Activated CD4-positive, alpha-beta T cell treated with anti-CD3 and anti-CD28 coated beads for 4 hours (primary cell): ENCODE measurements around the gene RANBP10.
"Not testable (repeated sequence)": the region's sequence is repeated elsewhere in the genome, so short reads cannot be mapped to it uniquely, and the experiment has no call there.

Experiments used
- DNase-seq, 2 donors: peaks; one replicate each; pipeline ENCODE4 v3.0.0-alpha.2; 2020

Gene RANBP10

GRCh38 chr16:67806428-67807147 lies at the start of gene RANBP10, which contains the start of gene TSNAXIP1:
Gene RANBP10 (minus strand): TSS chr16:67806560. CDS start chr16:67806536, 24 bp downstream.
Gene TSNAXIP1 (plus strand): TSS chr16:67806889. CDS start chr16:67807150, 261 bp downstream.
- peak; percentile 94 to 96 for DNase-seq

- no peak for DNase-seq
Observed at GRCh38 chr16:67855789-67856188, 49.4 kb upstream of the RANBP10 start.

GRCh38 chr16:67853670-67854069 lies 47.3 kb upstream of the RANBP10 start:
- DNase-seq = no peak

GRCh38 chr16:67848118-67848517 lies 41.8 kb upstream of the RANBP10 start:
- DNase-seq = no peak

GRCh38 chr16:67847064-67847861 lies 40.9 kb upstream of the RANBP10 start, which contains the start of gene CENPT:
Gene CENPT (minus strand): TSS chr16:67847693. CDS start chr16:67833859, 13,834 bp downstream.
- DNase-seq = peak; percentile 7 to 15

GRCh38 chr16:67846320-67847063 lies 40.1 kb upstream of the RANBP10 start, which contains the start of gene NUTF2:
Gene NUTF2 (plus strand): TSS chr16:67846933. CDS start chr16:67865131, 18,198 bp downstream.
- peak; percentile 94 to 95 for DNase-seq

- DNase-seq = no peak
Observed at GRCh38 chr16:67846063-67846319, 39.6 kb upstream of the RANBP10 start.

GRCh38 chr16:67845291-67846062 lies 39.1 kb upstream of the RANBP10 start:
- no peak for DNase-seq

GRCh38 chr16:67844497-67844896 lies 38.1 kb upstream of the RANBP10 start:
- DNase-seq = no peak

- DNase-seq = no peak
Observed at GRCh38 chr16:67843343-67843765, 37.0 kb upstream of the RANBP10 start.

GRCh38 chr16:67842509-67843342 lies 36.4 kb upstream of the RANBP10 start:
- DNase-seq = peak; percentile 39 to 52

GRCh38 chr16:67841816-67842508 lies 35.6 kb upstream of the RANBP10 start, which contains the start of gene THAP11:
Gene THAP11 (plus strand): TSS chr16:67842320. CDS start chr16:67842555, 235 bp downstream.
- DNase-seq = peak; percentile 92 to 95

- no peak for DNase-seq
Observed at GRCh38 chr16:67841198-67841815, 34.9 kb upstream of the RANBP10 start.

GRCh38 chr16:67837811-67838210 lies 31.5 kb upstream of the RANBP10 start:
- no peak for DNase-seq

- not testable (repeated sequence) for DNase-seq
Observed at GRCh38 chr16:67837190-67837589, 30.8 kb upstream of the RANBP10 start.

GRCh38 chr16:67834242-67834614 lies 27.9 kb upstream of the RANBP10 start:
- DNase-seq = no peak

- DNase-seq = peak; percentile 86 to 91
Observed at GRCh38 chr16:67833415-67834241, 27.3 kb upstream of the RANBP10 start.

- no peak for DNase-seq
Observed at GRCh38 chr16:67833030-67833414, 26.7 kb upstream of the RANBP10 start.

GRCh38 chr16:67828651-67829050 lies 22.3 kb upstream of the RANBP10 start:
- DNase-seq = no peak
